NB4 (cell line): ENCODE results near the gene SERGEF.

Source experiments
- CTCF ChIP-seq: IDR thresholded peaks from one replicate; pipeline ENCODE4 v1.5.1; 2012; ENCODE audit warnings: low read depth, low read length
- MYC ChIP-seq: IDR thresholded peaks from 2 replicates; pipeline ENCODE4 v1.6.1; 2011; ENCODE audit warnings: low read depth, low read length
- POLR2A ChIP-seq: IDR thresholded peaks from 2 replicates; pipeline ENCODE4 v1.6.1; 2011; ENCODE audit warnings: mild to moderate bottlenecking; ENCODE audit not compliant: insufficient read length; ENCODE audit errors: extremely low read depth

DNA sequence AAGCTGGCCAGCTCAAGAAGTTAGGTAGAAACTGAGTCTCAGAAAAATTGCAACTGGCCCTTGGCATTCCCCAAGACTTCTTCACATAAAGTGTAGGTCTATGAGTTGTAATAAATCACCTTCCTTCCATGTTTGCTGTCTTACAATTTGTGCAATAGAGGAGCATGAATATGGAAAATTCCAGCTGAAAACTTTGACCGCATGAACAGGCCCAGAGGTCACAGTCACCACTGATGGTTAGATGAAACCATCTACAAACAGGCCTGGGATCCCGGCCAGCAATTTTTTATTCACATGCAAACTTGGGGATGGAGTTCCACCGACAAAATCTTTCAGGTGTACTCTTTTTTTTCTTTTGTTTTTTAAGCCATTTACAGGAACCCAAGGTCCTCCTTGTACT is 88.1 kb downstream of the SERGEF start:
- TF ChIP-seq MYC (no peak), CTCF (no peak), POLR2A (no peak)
